Measurements from ENCODE around the gene JHY.

DNA sequence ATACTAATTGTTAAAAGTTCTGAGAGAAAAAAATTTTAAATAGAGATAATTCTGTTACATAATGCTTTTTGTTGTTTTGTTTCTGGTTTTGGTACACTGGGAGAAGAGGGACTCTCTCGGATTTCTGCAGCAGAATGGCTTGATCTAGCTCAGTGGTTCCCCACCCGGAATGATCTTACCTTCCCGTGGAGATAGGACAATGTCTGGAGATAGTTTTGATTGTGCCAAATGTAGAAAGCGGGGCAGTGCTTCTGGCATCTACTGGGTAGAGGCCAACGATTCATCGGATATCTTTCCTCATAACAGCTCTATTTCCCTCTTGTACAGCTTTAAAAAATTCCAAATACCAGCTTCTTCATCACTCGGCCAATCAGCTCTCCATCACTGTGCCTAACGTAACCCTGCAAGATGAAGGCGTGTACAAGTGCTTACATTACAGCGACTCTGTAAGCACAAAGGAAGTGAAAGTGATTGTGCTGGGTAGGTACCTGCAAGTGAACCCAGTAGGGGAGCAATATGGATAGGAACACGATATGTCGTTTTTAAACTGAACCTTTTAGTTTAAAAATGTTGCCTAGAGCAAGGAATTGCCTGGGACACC, 31.1 kb upstream of the JHY start:
- TF ChIP-seq CTCF (IDR thresholded peaks at IDR 0.05) (no peak), EZH2 (IDR thresholded peaks at IDR 0.05; ENCODE audit: borderline replicate concordance, insufficient read depth, low read depth, low read length, poor library complexity, severe bottlenecking) (no peak)

Measured in B cell (primary cell).